ENCODE results near the gene TMEM72. TPM values are rescaled to one million over a fixed set of nuclear protein-coding genes. Genes with fewer than 3 reads are reported as not detected.
A peak's percentile ranks its signal among the peaks of the same experiment; 100 is the strongest.

The TMEM72 gene
- total and polyA plus RNA-seq, 2 of the 13 experiments (the other 11 are each of a cell fraction or from before 2014, with no cell fraction given): 0.04 TPM; not detected in 1

- 0 out of 2 replicates have a peak, but pooled peaks have one; percentile 19 for TF ChIP-seq POGK (CRISPR knock-in tag; conservative IDR thresholded peaks at IDR 0.05)
- peak; percentile 69; the same call in 1 of the 2 replicates for TF ChIP-seq ZIK1 (CRISPR knock-in tag; IDR thresholded peaks at IDR 0.05; ENCODE audit: borderline replicate concordance, low read depth)
- TF ChIP-seq TIGD3 (CRISPR knock-in tag; IDR thresholded peaks at IDR 0.05; ENCODE audit: borderline replicate concordance): peak; percentile 38
- TF ChIP-seq, protein P1, sequence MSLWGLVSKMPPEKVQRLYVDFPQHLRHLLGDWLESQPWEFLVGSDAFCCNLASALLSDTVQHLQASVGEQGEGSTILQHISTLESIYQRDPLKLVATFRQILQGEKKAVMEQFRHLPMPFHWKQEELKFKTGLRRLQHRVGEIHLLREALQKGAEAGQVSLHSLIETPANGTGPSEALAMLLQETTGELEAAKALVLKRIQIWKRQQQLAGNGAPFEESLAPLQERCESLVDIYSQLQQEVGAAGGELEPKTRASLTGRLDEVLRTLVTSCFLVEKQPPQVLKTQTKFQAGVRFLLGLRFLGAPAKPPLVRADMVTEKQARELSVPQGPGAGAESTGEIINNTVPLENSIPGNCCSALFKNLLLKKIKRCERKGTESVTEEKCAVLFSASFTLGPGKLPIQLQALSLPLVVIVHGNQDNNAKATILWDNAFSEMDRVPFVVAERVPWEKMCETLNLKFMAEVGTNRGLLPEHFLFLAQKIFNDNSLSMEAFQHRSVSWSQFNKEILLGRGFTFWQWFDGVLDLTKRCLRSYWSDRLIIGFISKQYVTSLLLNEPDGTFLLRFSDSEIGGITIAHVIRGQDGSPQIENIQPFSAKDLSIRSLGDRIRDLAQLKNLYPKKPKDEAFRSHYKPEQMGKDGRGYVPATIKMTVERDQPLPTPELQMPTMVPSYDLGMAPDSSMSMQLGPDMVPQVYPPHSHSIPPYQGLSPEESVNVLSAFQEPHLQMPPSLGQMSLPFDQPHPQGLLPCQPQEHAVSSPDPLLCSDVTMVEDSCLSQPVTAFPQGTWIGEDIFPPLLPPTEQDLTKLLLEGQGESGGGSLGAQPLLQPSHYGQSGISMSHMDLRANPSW (CRISPR knock-in tag; IDR thresholded peaks at IDR 0.05; ENCODE audit: borderline replicate concordance): no peak; the same call in 1 of the 2 replicates
- peak; percentile 70; the same call in 1 of the 2 replicates for TF ChIP-seq PRMT3 (CRISPR knock-in tag; IDR thresholded peaks at IDR 0.05; ENCODE audit: borderline replicate concordance, low read depth)
- TF ChIP-seq ZNF674 (CRISPR knock-in tag; IDR thresholded peaks at IDR 0.05; ENCODE audit: low read depth): 0 out of 2 replicates have a peak, but pooled peaks have one; percentile 96
- no peak for TF ChIP-seq ZNF883 (CRISPR knock-in tag; IDR thresholded peaks at IDR 0.05; ENCODE audit: not compliant biosample characterization)
- peak; percentile 55; the same call in 1 of the 2 replicates for TF ChIP-seq ZFP82 (CRISPR knock-in tag; IDR thresholded peaks at IDR 0.05; ENCODE audit: borderline replicate concordance)
- peak; percentile 95 for TF ChIP-seq AKAP8 (CRISPR knock-in tag; IDR thresholded peaks at IDR 0.05)
- TF ChIP-seq KLF9 (CRISPR knock-in tag; IDR thresholded peaks at IDR 0.05; ENCODE audit: low read depth): 0 out of 2 replicates have a peak, but pooled peaks have one; percentile 7
- TF ChIP-seq KDM2A (CRISPR knock-in tag; IDR thresholded peaks at IDR 0.05; ENCODE audit: borderline replicate concordance, low read depth): peak; percentile 17; the same call in 1 of the 2 replicates
- TF ChIP-seq ZC3H13 (CRISPR knock-in tag; IDR thresholded peaks at IDR 0.05): peak; percentile 100
- peak; percentile 40; the same call in 1 of the 2 replicates for TF ChIP-seq ERF (CRISPR knock-in tag; IDR thresholded peaks at IDR 0.05)
- 0 out of 2 replicates have a peak, but pooled peaks have one; percentile 48 for TF ChIP-seq CBX5 (CRISPR knock-in tag; IDR thresholded peaks at IDR 0.05; ENCODE audit: borderline replicate concordance)
- peak; percentile 72; the same call in 1 of the 2 replicates for TF ChIP-seq ZNF431 (CRISPR knock-in tag; IDR thresholded peaks at IDR 0.05; ENCODE audit: borderline replicate concordance, low read depth)
- TF ChIP-seq ZSCAN9 (CRISPR knock-in tag; IDR thresholded peaks at IDR 0.05; ENCODE audit: borderline replicate concordance): peak; percentile 71; the same call in 1 of the 2 replicates
- TF ChIP-seq POLR2A (IDR thresholded peaks at IDR 0.05; ENCODE audit: insufficient read depth in 1 of 2, low read depth in 2 of 2, low read length in 2 of 2): peak in 1 of 2 experiments; percentile 43; a peak in 1 of 4 replicates
- TF ChIP-seq ZNF564 (CRISPR knock-in tag; IDR thresholded peaks at IDR 0.05): no peak
- 0 out of 2 replicates have a peak, but pooled peaks have one; percentile 64 for TF ChIP-seq ZFP62 (CRISPR knock-in tag; IDR thresholded peaks at IDR 0.05)
- TF ChIP-seq PAF1 (CRISPR knock-in tag; IDR thresholded peaks at IDR 0.05): peak; percentile 98
- peak; percentile 84; the same call in 1 of the 2 replicates for TF ChIP-seq SPEN (CRISPR knock-in tag; IDR thresholded peaks at IDR 0.05; ENCODE audit: low read depth)
- TF ChIP-seq MXD4 (CRISPR knock-in tag; IDR thresholded peaks at IDR 0.05): no peak
- TF ChIP-seq CEBPG (CRISPR knock-in tag; IDR thresholded peaks at IDR 0.05): no peak; the same call in 1 of the 2 replicates
- peak; percentile 5 for TF ChIP-seq RARA (CRISPR knock-in tag; IDR thresholded peaks at IDR 0.05)
These were observed 65.4 kb downstream of the TMEM72 start (continued) for GRCh38 chr10:44976352-44977198.
